D721Med (cell line): Measurements from ENCODE around the gene FARS2.

ENCODE experiments used
- DNase-seq: peaks from one replicate; pipeline ENCODE4 v3.0.0; 2011; ENCODE audit warnings: low spot score; ENCODE audit not compliant: insufficient read length
- FAIRE-seq: peaks from 2 replicates; lab custom pipeline; 2011; peaks lifted over from hg19 to GRCh38; lab: Jason Lieb, UNC
- CTCF ChIP-seq: IDR thresholded peaks from 2 replicates; pipeline ENCODE4 v1.5.1; 2012; ENCODE audit warnings: mild to moderate bottlenecking, control low read depth; ENCODE audit not compliant: insufficient read depth; ENCODE audit errors: missing control alignments

The FARS2 gene

DNA sequence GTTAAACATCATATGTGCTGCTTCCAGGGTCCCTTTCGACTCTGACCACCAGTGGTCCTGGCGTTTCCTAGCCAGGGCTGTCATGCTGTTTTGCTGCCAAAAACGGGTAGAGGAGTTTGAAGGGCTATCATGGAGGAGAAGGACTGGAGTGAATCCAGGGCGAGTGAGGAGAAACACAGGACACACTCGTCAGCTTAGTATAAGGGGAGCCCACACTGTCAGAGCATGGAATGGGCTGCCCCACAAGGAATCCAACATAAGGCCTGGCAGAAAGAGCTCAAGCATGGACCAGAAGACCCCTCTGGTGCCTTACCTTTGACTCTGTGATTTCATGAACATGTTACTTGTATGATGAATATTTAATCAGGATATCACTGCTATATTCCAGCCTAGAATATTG is 498.3 kb downstream of the FARS2 start:
- TF ChIP-seq CTCF = no peak
- DNase-seq (no peak), FAIRE-seq (no peak)

DNA sequence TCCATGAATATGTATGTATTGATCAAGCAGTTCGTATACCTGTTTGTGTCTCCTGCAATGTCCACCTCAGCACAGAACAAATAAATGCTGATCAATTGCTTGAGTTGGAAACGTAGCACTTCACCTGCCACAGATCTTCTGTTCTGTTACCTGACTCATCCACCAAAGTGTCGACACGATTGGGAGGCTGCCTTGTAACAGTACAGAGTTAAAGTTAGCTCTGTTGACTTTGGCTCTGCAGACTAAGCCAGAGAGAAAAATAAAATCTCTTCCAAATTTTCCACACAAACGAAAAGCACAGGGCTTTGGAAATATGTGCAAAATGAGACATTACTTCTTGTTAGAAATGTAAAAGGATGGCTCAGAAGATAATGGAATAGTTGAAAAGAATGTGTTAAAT is 500.1 kb downstream of the FARS2 start:
- DNase-seq (no peak), FAIRE-seq (no peak)
- TF ChIP-seq CTCF = no peak

DNA sequence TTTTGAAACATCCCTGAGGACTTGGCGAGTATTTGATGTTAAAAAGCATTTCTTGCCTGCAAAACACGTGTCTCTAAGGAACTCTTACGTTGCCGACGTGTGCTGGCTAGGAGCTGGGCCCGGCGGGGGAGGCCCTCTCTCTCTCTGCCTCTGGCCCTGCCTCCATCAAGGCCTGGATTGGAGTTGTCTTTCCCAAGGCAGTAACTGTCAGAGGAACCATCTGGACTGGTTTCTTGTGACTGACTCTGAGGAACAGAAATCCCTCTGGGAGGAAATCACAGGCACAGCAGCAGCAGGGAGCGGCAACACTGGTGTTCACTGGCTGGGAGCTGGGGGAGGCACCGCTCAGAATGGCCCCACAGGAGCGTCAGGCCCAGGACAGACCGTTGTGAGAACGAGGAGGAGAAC is 501.3 kb downstream of the FARS2 start:
- no peak for DNase-seq
- no peak for TF ChIP-seq CTCF
- no peak for FAIRE-seq

GRCh38 chr6:5763407-5763806 is 502.1 kb downstream of the FARS2 start:
- no peak for TF ChIP-seq CTCF
- DNase-seq (no peak), FAIRE-seq (no peak)

DNA sequence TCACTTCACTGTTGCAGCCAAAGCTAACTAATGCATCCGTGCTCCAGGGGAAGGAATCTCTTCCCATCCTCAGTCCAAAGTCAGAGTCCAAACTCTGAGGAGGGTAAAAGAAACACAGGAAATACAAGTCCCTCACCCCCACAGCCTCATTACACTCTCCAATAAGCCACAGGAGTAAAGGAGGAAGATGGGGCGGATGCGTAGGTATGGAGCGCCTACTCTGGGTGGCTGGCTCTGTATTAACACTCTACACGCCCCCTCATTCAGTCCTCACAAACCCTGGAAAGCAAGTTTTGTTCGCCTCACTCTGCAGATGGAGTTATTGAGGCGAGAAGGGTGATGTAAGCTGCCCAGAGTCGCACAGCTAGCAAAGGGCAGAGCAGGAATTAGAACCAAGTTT is 502.6 kb downstream of the FARS2 start:
- FAIRE-seq (no peak), DNase-seq (no peak)
- TF ChIP-seq CTCF = no peak

GRCh38 chr6:5764401-5764955 is 503.2 kb downstream of the FARS2 start:
- FAIRE-seq (no peak), DNase-seq (no peak)
- no peak for TF ChIP-seq CTCF

DNA sequence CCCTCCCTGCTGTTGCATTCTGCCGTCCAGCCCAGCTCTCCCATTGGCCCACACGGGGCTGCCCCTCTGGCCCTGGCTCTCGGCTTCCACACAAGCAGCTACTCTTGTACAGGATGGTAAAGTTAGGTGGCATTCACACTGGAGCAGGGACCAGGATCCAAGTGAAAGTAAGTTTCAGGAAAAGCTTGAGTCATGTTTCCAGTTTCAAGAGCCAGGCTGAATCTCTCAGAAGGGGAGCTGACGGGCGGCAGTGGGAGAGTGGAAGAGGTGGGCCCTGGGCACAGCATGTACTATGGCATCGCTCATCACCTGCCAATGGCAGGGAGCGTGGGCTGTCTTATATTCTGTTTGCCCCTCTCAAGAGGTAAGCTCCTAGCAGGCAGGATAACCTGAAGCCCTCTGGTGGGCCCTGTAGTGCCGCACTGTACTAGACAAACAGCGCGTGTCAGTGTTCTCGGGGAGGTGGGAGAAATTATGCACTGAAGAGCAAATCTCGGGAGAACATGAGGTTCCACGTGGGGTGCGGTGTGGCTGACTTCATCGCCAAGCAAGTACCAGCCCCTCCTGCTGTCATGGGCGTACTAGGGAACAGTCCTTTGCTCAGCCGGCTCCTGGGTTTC is 503.9 kb downstream of the FARS2 start:
- no peak for FAIRE-seq
- TF ChIP-seq CTCF = no peak
- no peak for DNase-seq
